ENCODE results near the gene OR5K4. TPM values are rescaled to one million over a fixed set of nuclear protein-coding genes. Genes with fewer than 3 reads are reported as not detected.

Gene OR5K4
- total RNA-seq, 1 donor from 2014 or later: not detected

DNA sequence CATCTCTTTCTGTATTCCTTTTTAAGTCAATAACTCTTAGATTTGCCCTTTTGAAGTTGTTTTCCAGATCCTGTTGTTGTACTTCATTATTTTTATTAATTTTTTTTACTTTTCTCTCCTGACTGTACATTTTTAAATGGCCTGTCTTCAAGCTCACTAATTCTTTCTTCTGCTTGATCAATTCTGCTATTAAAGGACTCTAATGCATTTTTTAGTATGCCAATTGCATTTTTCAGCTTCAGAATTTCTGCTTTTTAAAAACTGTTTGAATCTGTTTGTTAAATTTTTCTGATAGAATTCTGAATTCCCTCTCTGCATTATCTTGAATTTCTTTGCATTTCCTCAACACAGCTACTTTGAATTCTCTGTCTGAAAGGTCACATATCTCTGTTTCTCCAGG is 5.6 kb downstream of the OR5K4 start:
- DNase-seq (ENCODE audit: low spot score): no peak
- TF ChIP-seq, protein P1, sequence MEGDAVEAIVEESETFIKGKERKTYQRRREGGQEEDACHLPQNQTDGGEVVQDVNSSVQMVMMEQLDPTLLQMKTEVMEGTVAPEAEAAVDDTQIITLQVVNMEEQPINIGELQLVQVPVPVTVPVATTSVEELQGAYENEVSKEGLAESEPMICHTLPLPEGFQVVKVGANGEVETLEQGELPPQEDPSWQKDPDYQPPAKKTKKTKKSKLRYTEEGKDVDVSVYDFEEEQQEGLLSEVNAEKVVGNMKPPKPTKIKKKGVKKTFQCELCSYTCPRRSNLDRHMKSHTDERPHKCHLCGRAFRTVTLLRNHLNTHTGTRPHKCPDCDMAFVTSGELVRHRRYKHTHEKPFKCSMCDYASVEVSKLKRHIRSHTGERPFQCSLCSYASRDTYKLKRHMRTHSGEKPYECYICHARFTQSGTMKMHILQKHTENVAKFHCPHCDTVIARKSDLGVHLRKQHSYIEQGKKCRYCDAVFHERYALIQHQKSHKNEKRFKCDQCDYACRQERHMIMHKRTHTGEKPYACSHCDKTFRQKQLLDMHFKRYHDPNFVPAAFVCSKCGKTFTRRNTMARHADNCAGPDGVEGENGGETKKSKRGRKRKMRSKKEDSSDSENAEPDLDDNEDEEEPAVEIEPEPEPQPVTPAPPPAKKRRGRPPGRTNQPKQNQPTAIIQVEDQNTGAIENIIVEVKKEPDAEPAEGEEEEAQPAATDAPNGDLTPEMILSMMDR (IDR thresholded peaks at IDR 0.05): no peak
- peaks cover 18% of the 10 kb centered on the region for H3K9me3 Mint-ChIP-seq (ENCODE audit: low read depth)
- H3K27ac Mint-ChIP-seq (ENCODE audit: unreplicated experiment): no peak overlapping the region
- no peaks in the 10 kb centered on the region for H3K36me3 Mint-ChIP-seq (ENCODE audit: low read depth)
- peaks cover 5% of the 10 kb centered on the region for H3K27me3 Mint-ChIP-seq (ENCODE audit: low read depth)
- H3K4me1 Mint-ChIP-seq (ENCODE audit: low read depth): no peaks in the 10 kb centered on the region
- H3K4me3 Mint-ChIP-seq (ENCODE audit: unreplicated experiment): no peak overlapping the region

DNA sequence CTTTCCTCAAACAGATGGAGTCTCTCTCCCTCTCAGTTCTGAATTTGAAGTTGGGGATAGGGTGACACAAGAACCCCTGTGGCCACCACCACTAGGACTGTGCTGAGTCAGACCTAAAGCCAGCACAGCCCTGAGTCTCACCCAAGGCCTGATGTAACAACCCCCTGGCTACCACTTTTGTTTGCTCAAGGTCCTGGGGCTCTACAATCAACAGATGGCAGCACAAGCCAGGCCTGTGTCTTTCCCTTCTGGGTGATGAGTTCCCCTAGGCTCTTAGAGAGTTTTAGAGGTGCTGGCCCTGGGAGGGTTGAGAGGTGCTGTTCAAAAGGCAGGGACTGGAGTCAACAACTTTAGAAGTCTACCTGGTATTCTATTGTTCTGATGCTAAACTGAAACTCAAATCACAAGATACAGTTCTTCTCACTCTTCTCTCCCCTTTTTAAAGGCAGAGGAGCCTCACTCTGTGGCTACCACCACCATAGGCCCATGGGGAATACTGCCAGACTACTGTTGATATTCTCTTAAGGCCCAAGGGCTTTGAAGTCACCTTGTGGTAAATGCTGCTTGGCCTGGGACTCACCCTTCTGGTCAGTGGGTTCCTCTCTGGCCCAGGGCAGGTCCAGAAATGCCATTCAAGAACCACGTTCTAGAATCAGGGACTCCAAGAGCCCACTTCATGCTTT is 6.5 kb downstream of the OR5K4 start:
- Mint-ChIP-seq H3K27ac (ENCODE audit: unreplicated experiment) (no peak overlapping the region), H3K4me3 (ENCODE audit: unreplicated experiment) (no peak overlapping the region)
- TF ChIP-seq, protein P1 (IDR thresholded peaks at IDR 0.05): no peak

DNA sequence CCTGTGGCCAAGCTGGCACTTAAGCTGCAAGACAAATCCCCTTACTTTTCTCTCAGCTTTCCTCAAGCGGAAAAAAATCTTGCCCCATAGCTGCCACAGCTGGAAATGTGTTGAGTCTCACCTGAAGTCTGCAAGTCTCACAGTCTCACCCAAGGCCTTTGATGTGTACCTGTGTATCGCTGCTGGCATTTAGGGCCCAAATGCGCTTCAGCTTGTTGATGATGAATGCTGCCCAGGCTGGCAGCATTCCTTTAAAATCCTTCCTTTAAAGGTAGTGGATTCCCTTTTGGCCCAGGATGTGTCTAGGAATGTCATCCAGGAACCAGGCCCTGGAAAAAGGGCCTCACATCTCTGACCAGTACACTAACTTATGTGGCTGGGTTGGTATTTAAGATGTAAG is 7.0 kb downstream of the OR5K4 start:
- Mint-ChIP-seq H3K27ac (ENCODE audit: unreplicated experiment) (no peak overlapping the region), H3K4me3 (ENCODE audit: unreplicated experiment) (no peak overlapping the region), H3K9me3 (ENCODE audit: low read depth) (peaks cover 21% of the 10 kb centered on the region), H3K4me1 (ENCODE audit: low read depth) (no peaks in the 10 kb centered on the region), H3K27me3 (ENCODE audit: low read depth) (peaks cover 4% of the 10 kb centered on the region), H3K36me3 (ENCODE audit: low read depth) (no peaks in the 10 kb centered on the region)
- TF ChIP-seq, protein P1 (IDR thresholded peaks at IDR 0.05): no peak
- no peak for DNase-seq (ENCODE audit: low spot score)

More for the DNA sequence above, 6.5 kb downstream of the OR5K4 start:
- Mint-ChIP-seq H3K9me3 (ENCODE audit: low read depth) (peaks cover 18% of the 10 kb centered on the region), H3K4me1 (ENCODE audit: low read depth) (no peaks in the 10 kb centered on the region), H3K27me3 (ENCODE audit: low read depth) (peaks cover 3% of the 10 kb centered on the region), H3K36me3 (ENCODE audit: low read depth) (no peaks in the 10 kb centered on the region)
- DNase-seq (ENCODE audit: low spot score): no peak

DNA sequence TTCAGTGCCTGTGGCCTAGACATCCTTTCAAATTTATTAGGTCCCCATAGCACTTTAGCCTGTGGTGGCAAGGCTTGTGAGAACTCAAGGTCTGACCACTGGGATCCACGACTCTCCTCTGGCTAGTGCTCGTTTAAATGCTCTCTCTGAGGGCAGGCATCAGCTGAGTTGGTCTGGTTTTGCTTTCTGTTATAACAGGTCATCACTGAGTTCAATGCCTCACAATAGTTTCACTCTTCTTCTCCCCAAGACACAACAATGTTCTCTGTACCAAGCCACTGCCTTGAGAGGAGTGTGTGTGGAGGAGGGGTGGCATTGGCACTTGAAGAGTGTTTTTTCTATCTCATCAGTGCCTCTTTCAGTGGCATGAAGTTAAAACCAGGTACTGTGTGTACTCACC is 7.6 kb downstream of the OR5K4 start:
- no peaks in the 10 kb centered on the region for H3K4me1 Mint-ChIP-seq (ENCODE audit: low read depth)

DNA sequence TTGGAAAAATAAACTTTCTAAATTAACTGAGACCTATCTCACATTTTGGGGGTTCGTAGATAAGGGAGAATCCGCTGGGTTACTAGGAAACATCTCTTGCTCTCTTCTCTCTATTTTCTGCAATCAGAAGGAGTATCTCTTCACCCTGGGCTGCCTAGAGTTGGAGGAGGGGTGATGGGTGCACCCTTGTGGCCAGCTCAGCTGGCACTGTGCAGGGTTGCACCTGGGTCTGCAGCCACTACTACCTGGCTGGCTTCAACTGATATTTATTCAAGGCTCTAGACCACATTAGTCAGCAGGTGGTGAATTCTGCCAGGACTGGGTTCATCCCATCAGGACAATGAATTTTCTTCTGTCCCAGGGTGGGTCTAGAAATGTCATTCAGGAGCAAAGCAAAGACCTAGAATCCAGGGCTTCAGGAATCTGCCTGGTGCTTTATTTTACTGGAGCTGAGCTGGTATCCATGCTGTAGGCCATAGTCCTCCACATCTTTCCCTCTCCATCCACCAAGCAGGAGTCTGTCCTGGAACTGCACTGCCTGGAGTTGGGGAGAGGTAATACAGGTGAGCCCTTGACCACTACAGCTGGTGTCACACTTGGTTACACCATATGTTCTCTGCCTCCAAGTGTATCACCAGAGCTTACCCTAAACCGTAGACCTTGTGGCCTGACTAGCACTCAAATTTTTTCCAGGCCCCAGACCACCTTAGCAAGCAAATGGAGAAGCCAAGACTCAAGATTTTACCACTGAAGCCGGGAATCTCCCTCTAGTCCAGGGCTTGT is 14.0 kb downstream of the OR5K4 start:
- no peak for DNase-seq (ENCODE audit: low spot score)
- no peaks in the 10 kb centered on the region for H3K4me1 Mint-ChIP-seq (ENCODE audit: low read depth)
- H3K27ac Mint-ChIP-seq (ENCODE audit: unreplicated experiment): no peak overlapping the region
- H3K4me3 Mint-ChIP-seq (ENCODE audit: unreplicated experiment): no peak overlapping the region
- peaks cover 6% of the 10 kb centered on the region for H3K27me3 Mint-ChIP-seq (ENCODE audit: low read depth)
- TF ChIP-seq, protein P1 (IDR thresholded peaks at IDR 0.05): no peak
- H3K36me3 Mint-ChIP-seq (ENCODE audit: low read depth): no peaks in the 10 kb centered on the region
- H3K9me3 Mint-ChIP-seq (ENCODE audit: low read depth): peaks cover 3% of the 10 kb centered on the region

More for the DNA sequence above, 7.6 kb downstream of the OR5K4 start:
- peaks cover 4% of the 10 kb centered on the region for H3K27me3 Mint-ChIP-seq (ENCODE audit: low read depth)
- H3K27ac Mint-ChIP-seq (ENCODE audit: unreplicated experiment): no peak overlapping the region
- H3K36me3 Mint-ChIP-seq (ENCODE audit: low read depth): no peaks in the 10 kb centered on the region
- TF ChIP-seq, protein P1 (IDR thresholded peaks at IDR 0.05): no peak
- no peak overlapping the region for H3K4me3 Mint-ChIP-seq (ENCODE audit: unreplicated experiment)
- peaks cover 21% of the 10 kb centered on the region for H3K9me3 Mint-ChIP-seq (ENCODE audit: low read depth)
- no peak for DNase-seq (ENCODE audit: low spot score)
